HCT116 (cell line): ENCODE data around the gene LSM6. TPM values are rescaled to one million over a fixed set of nuclear protein-coding genes. Genes with fewer than 3 reads are reported as not detected.

Source experiments
- ATAC-seq: fragments of 200-7000 bp; cut with Tn5 transposase; 2 replicates; pipeline ENCODE4 v1.9.1; 2020; ENCODE audit warnings: mild to moderate bottlenecking, moderate library complexity
- BruUV-seq: library from RNA; stranded (reverse); fragments of 400-500 nt; replicated peaks from 2 replicates; lab custom pipeline; 2021; lab: Mats Ljungman, UMichigan
- CTCF ChIA-PET: fragments of 300-600 bp; sonication (Branson Sonifier 250); formaldehyde crosslinking; loops from one replicate; lab custom pipeline; 2021; ENCODE audit warnings: antibody characterized with exemption; lab: Charles Lee
- POLR2A ChIA-PET: fragments of 300-600, 350-600 bp; sonication (Branson Sonifier 250); formaldehyde crosslinking; loops from one replicate; lab custom pipeline; 2021; ENCODE audit warnings: antibody characterized with exemption; lab: Charles Lee
- RAD21 ChIA-PET, 2 experiments: fragments of 300-600 bp; sonication (Branson Sonifier 250); formaldehyde crosslinking; loops; one replicate each; lab custom pipeline; 2023; ENCODE audit warnings: low total read pairs in 2 of 2; ENCODE audit not compliant: uncharacterized antibody in 2 of 2, unreplicated experiment in 2 of 2, low non-redundant PET in 1 of 2; lab: Charles Lee
- DNase-seq: peaks from one replicate; pipeline ENCODE4 v3.0.0-alpha.2; 2010; ENCODE audit warnings: low read depth, low spot score
- H2AFZ ChIP-seq: fragments of 200-600 bp; shearing (Covaris generic), sonication (generic); 2 replicates; pipeline ENCODE4 v1.6.1; 2017; ENCODE audit warnings: low read depth, mixed run types, mixed read lengths, antibody characterized with exemption, low read length; ENCODE audit not compliant: poor library complexity, severe bottlenecking
- H3K27ac ChIP-seq: 2 replicates; pipeline ENCODE4 v1.5.1; 2012; ENCODE audit warnings: low read depth, low read length
- H3K27me3 ChIP-seq: fragments of 200-600 bp; sonication (generic); 2 replicates; pipeline ENCODE4 v1.6.1; 2016; ENCODE audit warnings: mixed run types, low read length, mixed read lengths; ENCODE audit not compliant: insufficient read depth
- H3K36me3 ChIP-seq, 2 experiments: fragments of 200-500 bp in 1 of 2; fragments of 200-600 bp in 1 of 2; sonication (Bioruptor generic) in 1 of 2; sonication (generic) in 1 of 2; 2 replicates each; pipeline versions ENCODE4 v1.5.1 to v1.6.1; 2014 to 2016; ENCODE audit warnings: low read length in 2 of 2, inconsistent platforms in 1 of 2, mixed read lengths in 1 of 2, mixed run types in 1 of 2; ENCODE audit not compliant: insufficient read depth in 2 of 2, control insufficient read depth in 1 of 2
- H3K4me1 ChIP-seq, 2 experiments: fragments of 200-600 bp in 1 of 2; sonication (generic) in 1 of 2; 2 replicates each; pipeline versions ENCODE4 v1.5.1 to v1.6.1; 2012 to 2017; ENCODE audit warnings: low read length in 2 of 2, inconsistent platforms in 1 of 2, mild to moderate bottlenecking in 1 of 2, mixed read lengths in 1 of 2, mixed run types in 1 of 2, moderate library complexity in 1 of 2; ENCODE audit not compliant: insufficient read depth in 2 of 2, control insufficient read depth in 1 of 2
- H3K4me2 ChIP-seq: fragments of 200-600 bp; sonication (generic); 2 replicates; pipeline ENCODE4 v1.6.1; 2017; ENCODE audit warnings: mixed run types, low read length, mixed read lengths
- H3K4me3 ChIP-seq, 2 experiments: fragments of 200-600 bp in 1 of 2; sonication (generic) in 1 of 2; replicated peaks in 1 of 2; 2 replicates each; pipeline ENCODE4 v1.5.1; 2011 to 2016; ENCODE audit warnings: low read length in 2 of 2, control low read depth in 1 of 2, low read depth in 1 of 2, mild to moderate bottlenecking in 1 of 2, mixed read lengths in 1 of 2, mixed run types in 1 of 2
- H3K79me2 ChIP-seq: fragments of 200-600 bp; sonication (generic); 2 replicates; pipeline ENCODE4 v1.6.1; 2017; ENCODE audit warnings: mild to moderate bottlenecking, mixed run types, low read length, moderate library complexity, mixed read lengths; ENCODE audit not compliant: insufficient read depth
- H3K9ac ChIP-seq: fragments of 200-600 bp; sonication (generic); 2 replicates; pipeline ENCODE4 v1.6.1; 2016; ENCODE audit warnings: low read length, mixed read lengths
- H3K9me2 ChIP-seq: fragments of 200-600 bp; sonication (generic), shearing (Covaris generic); 2 replicates; pipeline ENCODE4 v1.6.1; 2017; ENCODE audit warnings: mixed run types, mild to moderate bottlenecking, moderate library complexity; ENCODE audit not compliant: insufficient read depth
- H3K9me3 ChIP-seq, 2 experiments: fragments of 200-500 bp in 1 of 2; fragments of 200-600 bp in 1 of 2; sonication (Bioruptor generic) in 1 of 2; sonication (generic) in 1 of 2; 2 replicates each; pipeline ENCODE4 v1.6.1; 2014 to 2017; ENCODE audit warnings: low read length in 2 of 2, mixed read lengths in 2 of 2, inconsistent platforms in 1 of 2, low read depth in 1 of 2, mild to moderate bottlenecking in 1 of 2, mixed run types in 1 of 2, moderate library complexity in 1 of 2; ENCODE audit not compliant: control insufficient read depth in 1 of 2, insufficient read depth in 1 of 2
- H4K20me1 ChIP-seq: fragments of 200-600 bp; sonication (generic), shearing (Covaris generic); 2 replicates; pipeline ENCODE4 v1.6.1; 2017; ENCODE audit warnings: mixed run types, mild to moderate bottlenecking, moderate library complexity; ENCODE audit not compliant: insufficient read depth
- CEBPB ChIP-seq: IDR thresholded peaks from 2 replicates; pipeline ENCODE4 v1.6.1; 2012; ENCODE audit warnings: low read depth
- CTCF ChIP-seq, 3 experiments: fragments of 200-600 bp in 1 of 3; sonication (generic) in 1 of 3; IDR thresholded peaks in 2 of 3; conservative IDR thresholded peaks in 1 of 3; 2 replicates each; pipeline ENCODE4 v1.5.1; 2012 to 2017; ENCODE audit warnings: low read depth in 2 of 3, low read length in 2 of 3, antibody characterized with exemption in 1 of 3, borderline replicate concordance in 1 of 3, control low read depth in 1 of 3, mild to moderate bottlenecking in 1 of 3, mixed read lengths in 1 of 3, mixed run types in 1 of 3, moderate library complexity in 1 of 3; ENCODE audit not compliant: insufficient read depth in 1 of 3
- EZH2 ChIP-seq: fragments of 200-600 bp; sonication (generic); IDR thresholded peaks from 2 replicates; pipeline ENCODE4 v1.6.1; 2017; ENCODE audit warnings: antibody characterized with exemption, mixed run types
- EZH2phosphoT487 ChIP-seq: fragments of 200-600 bp; IDR thresholded peaks from 2 replicates; pipeline ENCODE4 v1.6.1; 2018; ENCODE audit warnings: antibody characterized with exemption, borderline replicate concordance
- REST ChIP-seq: IDR thresholded peaks from 2 replicates; pipeline ENCODE4 v1.6.1; 2012; ENCODE audit warnings: low read depth
- SP1 ChIP-seq: IDR thresholded peaks from 2 replicates; pipeline ENCODE4 v1.6.1; 2012; ENCODE audit warnings: low read depth
- ZFX ChIP-seq: fragments of 450-650 bp; IDR thresholded peaks from 2 replicates; pipeline ENCODE4 v1.6.1; 2017
- ZNF274 ChIP-seq: fragments of 200-500 bp; sonication (Bioruptor generic); IDR thresholded peaks from 2 replicates; pipeline ENCODE4 v1.6.1; 2014; ENCODE audit warnings: mild to moderate bottlenecking, low read depth, low read length, inconsistent platforms
- intact Hi-C: fragments of 100-400 bp; cut with micrococcal nuclease; formaldehyde crosslinking; loops from 2 replicates; pipeline ENCODE4 v1.10.0; 2022
- total RNA-seq: library from RNA; stranded (reverse); gene quantifications from one replicate; pipeline ENCODE4 v1.2.1, GENCODE V29; 2021; ENCODE audit not compliant: unreplicated experiment

Gene LSM6
- total RNA-seq, 1 experiment from 2014 or later: 57.4 TPM

- intact Hi-C loops: no loop called here
- no peak overlapping the region for H3K9ac ChIP-seq
- no peaks in the 10 kb centered on the region for H3K36me3 ChIP-seq
- H3K79me2 ChIP-seq: no peaks in the 10 kb centered on the region
- no peaks in the 10 kb centered on the region for H3K9me2 ChIP-seq
- TF ChIP-seq ZFX (no peak), SP1 (no peak), REST (no peak), EZH2phosphoT487 (no peak), CEBPB (no peak), EZH2 (no peak), ZNF274 (no peak), CTCF (IDR thresholded peaks at IDR 0.05 in 2 of 3, conservative IDR thresholded peaks at IDR 0.05 in 1 of 3; ENCODE audit: borderline replicate concordance in 1 of 3, insufficient read depth in 1 of 3, low read depth in 2 of 3, low read length in 2 of 3) (no peak)
- no peak overlapping the region for H3K27ac ChIP-seq
- CTCF ChIA-PET: no interaction called here
- RAD21 ChIA-PET: no interaction called here
- ATAC-seq (no peak), DNase-seq (no peak)
- H4K20me1 ChIP-seq: no peaks in the 10 kb centered on the region
- POLR2A ChIA-PET: no interaction called here
- no TSS peak for BruUV-seq
- H2AFZ ChIP-seq: no peak overlapping the region
- H3K4me3 ChIP-seq: no peak overlapping the region
- no peaks in the 10 kb centered on the region for H3K4me1 ChIP-seq
- H3K4me2 ChIP-seq: no peak overlapping the region
- H3K27me3 ChIP-seq: no peaks in the 10 kb centered on the region
- H3K9me3 ChIP-seq: no peaks in the 10 kb centered on the region
Measured at GRCh38 chr4:146158036-146158745, 17.3 kb upstream of the LSM6 start.
